Activated naive CD4-positive, alpha-beta T cell treated with anti-CD3 and anti-CD28 coated beads, Interleukin-2, amount 10 ng/mL, durations not matched to agents 7 days and 5 days (primary cell): ENCODE data around the gene ITPR3.

Experiments
- CTCF ChIA-PET: fragments of 350-600 bp; sonication (Branson Sonifier 250); formaldehyde crosslinking; loops from one replicate; lab custom pipeline; 2021; ENCODE audit warnings: antibody characterized with exemption; lab: Charles Lee
- DNase-seq: peaks from one replicate; pipeline ENCODE4 v3.0.0-alpha.2; 2020
- H3K27ac Mint-ChIP-seq: one replicate; pipeline ENCODE4 v1.8.0; 2021; ENCODE audit warnings: mild to moderate bottlenecking, moderate library complexity, mixed read lengths
- H3K27me3 Mint-ChIP-seq: one replicate; pipeline ENCODE4 v1.8.0; 2021; ENCODE audit warnings: mild to moderate bottlenecking, mixed read lengths
- H3K36me3 Mint-ChIP-seq: one replicate; pipeline ENCODE4 v1.8.0; 2021; ENCODE audit warnings: mixed read lengths
- H3K4me1 Mint-ChIP-seq: one replicate; pipeline ENCODE4 v1.8.0; 2021; ENCODE audit warnings: mixed read lengths
- H3K4me3 Mint-ChIP-seq: one replicate; pipeline ENCODE4 v1.8.0; 2021; ENCODE audit warnings: mild to moderate bottlenecking, moderate library complexity, mixed read lengths
- H3K9me3 Mint-ChIP-seq: one replicate; pipeline ENCODE4 v1.8.0; 2021; ENCODE audit warnings: mixed read lengths

The ITPR3 gene

DNA sequence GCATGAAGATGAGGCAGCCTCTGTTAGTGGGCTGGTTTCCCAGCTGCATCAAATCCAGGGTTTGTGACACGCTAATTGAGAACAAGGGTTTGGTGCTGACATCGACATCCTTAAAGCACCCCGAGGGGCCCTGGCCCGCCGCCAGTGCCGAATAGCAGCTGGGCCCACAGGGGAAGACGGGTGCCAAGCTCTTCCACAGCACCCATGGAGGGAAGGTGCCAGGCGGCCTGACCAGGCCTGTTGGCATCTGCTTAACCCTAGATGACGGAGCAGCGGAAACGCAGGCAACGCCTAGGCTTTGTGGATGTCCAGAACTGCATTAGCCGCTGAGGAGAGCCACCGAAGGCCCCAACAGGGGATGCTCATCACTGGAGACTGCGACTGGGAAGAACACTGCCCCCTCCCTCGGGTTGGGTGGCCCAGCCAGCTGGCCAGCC lies 74.3 kb downstream of the ITPR3 start:
- H3K4me1 Mint-ChIP-seq, result peaks cover 90% of the 10 kb centered on the region
- H3K4me3 Mint-ChIP-seq, result no peak overlapping the region
- peaks cover 68% of the 10 kb centered on the region for H3K36me3 Mint-ChIP-seq
- no peaks in the 10 kb centered on the region for H3K27me3 Mint-ChIP-seq
- DNase-seq, result no peak
- H3K9me3 Mint-ChIP-seq, result no peaks in the 10 kb centered on the region
- CTCF ChIA-PET, result interaction anchor here (0.9 to 3.9 kb wide), 3 partner anchors 16 to 110 kb away, joined by 3 to 16 read pairs (median 6); partner anchors contain the start of gene UQCC2
- peak overlapping the region; percentile 97 for H3K27ac Mint-ChIP-seq

GRCh38 chr6:33696076-33696475 lies 75.0 kb downstream of the ITPR3 start:
- Mint-ChIP-seq H3K27me3 (no peaks in the 10 kb centered on the region), H3K9me3 (no peaks in the 10 kb centered on the region), H3K36me3 (peaks cover 66% of the 10 kb centered on the region), H3K4me3 (peak overlapping the region; percentile 36), H3K4me1 (peaks cover 86% of the 10 kb centered on the region), H3K27ac (peak overlapping the region; percentile 95)
- CTCF ChIA-PET, result interaction anchor here (1.4 to 3.9 kb wide), 3 partner anchors 15 to 114 kb away, joined by 4 to 16 read pairs (median 6); partner anchors contain the start of gene UQCC2
- DNase-seq, result no peak

- peak; percentile 64 for DNase-seq
- CTCF ChIA-PET, result interaction anchor here (1.0 to 3.9 kb wide), 7 partner anchors 14 to 114 kb away, joined by 3 to 16 read pairs (median 4); partner anchors contain the start of gene UQCC2
- Mint-ChIP-seq H3K9me3 (no peaks in the 10 kb centered on the region), H3K4me1 (peaks cover 82% of the 10 kb centered on the region), H3K36me3 (peaks cover 62% of the 10 kb centered on the region), H3K27ac (peak overlapping the region; percentile 95), H3K27me3 (no peaks in the 10 kb centered on the region), H3K4me3 (peak overlapping the region; percentile 36)
Observed at GRCh38 chr6:33696548-33697518, 75.7 kb downstream of the ITPR3 start.

GRCh38 chr6:33697845-33698244 lies 76.7 kb downstream of the ITPR3 start:
- H3K4me3 Mint-ChIP-seq, result no peak overlapping the region
- DNase-seq, result no peak
- H3K27ac Mint-ChIP-seq, result peak overlapping the region; percentile 95
- CTCF ChIA-PET, result interaction anchor here (1.0 to 1.6 kb wide), 5 partner anchors 46 to 113 kb away, joined by 3 to 5 read pairs (median 4); no protein-coding TSS in a partner anchor
- no peaks in the 10 kb centered on the region for H3K9me3 Mint-ChIP-seq
- H3K4me1 Mint-ChIP-seq, result peaks cover 71% of the 10 kb centered on the region
- peaks cover 57% of the 10 kb centered on the region for H3K36me3 Mint-ChIP-seq
- no peaks in the 10 kb centered on the region for H3K27me3 Mint-ChIP-seq

GRCh38 chr6:33698494-33698893 lies 77.4 kb downstream of the ITPR3 start:
- Mint-ChIP-seq H3K27ac (peak overlapping the region; percentile 37), H3K36me3 (peaks cover 56% of the 10 kb centered on the region), H3K4me1 (peaks cover 65% of the 10 kb centered on the region), H3K27me3 (no peaks in the 10 kb centered on the region), H3K4me3 (no peak overlapping the region), H3K9me3 (no peaks in the 10 kb centered on the region)
- no peak for DNase-seq
- CTCF ChIA-PET, result interaction anchor here (0.6 kb wide), 1 partner anchor 102 kb away, joined by 3 read pairs; no protein-coding TSS in a partner anchor

DNA sequence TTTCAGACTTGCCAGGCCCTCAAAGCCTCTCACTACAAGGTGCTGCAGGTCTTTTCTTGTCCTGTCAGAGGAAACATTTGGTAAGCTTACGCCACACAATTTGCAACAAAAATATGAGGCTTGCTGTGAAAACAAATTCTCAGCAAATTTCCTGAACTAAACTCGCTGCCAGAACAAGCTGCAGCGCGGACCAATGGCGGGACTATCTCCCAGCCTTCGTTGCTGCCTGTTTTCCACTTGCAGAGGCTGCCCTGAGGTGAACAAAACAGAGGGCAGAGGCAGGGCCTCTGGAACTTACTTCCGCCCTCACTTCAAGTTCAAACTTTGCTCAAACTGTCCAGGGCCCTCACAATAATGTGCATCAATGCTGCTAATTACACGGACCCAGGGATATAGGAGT lies 78.0 kb downstream of the ITPR3 start:
- DNase-seq, result no peak
- H3K27me3 Mint-ChIP-seq, result no peaks in the 10 kb centered on the region
- no peaks in the 10 kb centered on the region for H3K9me3 Mint-ChIP-seq
- peak overlapping the region; percentile 62 for H3K27ac Mint-ChIP-seq
- H3K4me1 Mint-ChIP-seq, result peaks cover 59% of the 10 kb centered on the region
- H3K4me3 Mint-ChIP-seq, result no peak overlapping the region
- H3K36me3 Mint-ChIP-seq, result peaks cover 56% of the 10 kb centered on the region
- CTCF ChIA-PET, result interaction anchor here (0.6 kb wide), 1 partner anchor 109 kb away, joined by 3 read pairs; no protein-coding TSS in a partner anchor

GRCh38 chr6:33699739-33700138 lies 78.6 kb downstream of the ITPR3 start:
- no peaks in the 10 kb centered on the region for H3K27me3 Mint-ChIP-seq
- H3K4me3 Mint-ChIP-seq, result no peak overlapping the region
- H3K4me1 Mint-ChIP-seq, result peaks cover 53% of the 10 kb centered on the region
- no peaks in the 10 kb centered on the region for H3K9me3 Mint-ChIP-seq
- CTCF ChIA-PET, result interaction anchor here (0.6 to 3.6 kb wide), 12 partner anchors 9 to 309 kb away, joined by 3 to 44 read pairs (median 8); partner anchors contain the start of genes BAK1 and UQCC2
- DNase-seq, result no peak
- peak overlapping the region; percentile 62 for H3K27ac Mint-ChIP-seq
- peaks cover 54% of the 10 kb centered on the region for H3K36me3 Mint-ChIP-seq

DNA sequence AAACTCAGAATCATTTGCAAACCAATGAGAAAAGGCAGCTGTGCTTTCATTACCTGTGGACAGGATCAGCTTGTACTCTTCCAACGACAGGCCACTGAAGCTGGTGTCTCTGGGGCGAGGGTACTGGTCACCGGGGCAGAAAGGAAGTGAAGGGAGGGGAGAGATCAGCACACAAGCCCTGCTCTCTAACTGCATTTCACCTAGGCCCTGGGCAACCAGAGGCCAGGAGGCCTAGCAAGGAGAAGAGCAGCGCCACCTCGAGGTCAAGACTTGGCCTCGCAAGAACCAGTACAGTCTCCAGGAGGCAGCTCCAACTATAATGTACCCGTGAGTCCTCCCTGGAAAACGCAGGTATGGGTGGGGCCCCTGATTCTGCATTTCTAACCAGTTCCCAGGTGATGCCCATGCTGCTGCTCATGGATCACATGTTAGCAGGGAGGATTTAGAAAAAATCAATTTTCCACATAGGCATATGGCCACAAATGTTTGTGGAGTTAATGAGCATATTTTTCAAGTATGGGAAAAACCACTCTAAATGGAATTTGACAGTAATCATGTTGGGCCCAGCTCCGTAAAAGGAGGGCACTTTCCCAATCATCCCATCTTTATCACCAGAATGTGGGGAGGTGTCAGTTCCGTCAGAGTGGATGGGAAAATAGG lies 79.4 kb downstream of the ITPR3 start:
- Mint-ChIP-seq H3K36me3 (peaks cover 47% of the 10 kb centered on the region), H3K4me3 (no peak overlapping the region), H3K27me3 (no peaks in the 10 kb centered on the region), H3K9me3 (no peaks in the 10 kb centered on the region), H3K27ac (peak overlapping the region; percentile 35), H3K4me1 (peaks cover 45% of the 10 kb centered on the region)
- CTCF ChIA-PET, result interaction anchor here (0.6 to 3.6 kb wide), 19 partner anchors 8 to 310 kb away, joined by 3 to 44 read pairs (median 4); partner anchors contain the start of genes BAK1, ITPR3 and UQCC2
- peak; percentile 87 for DNase-seq

GRCh38 chr6:33702345-33702977 lies 81.3 kb downstream of the ITPR3 start:
- Mint-ChIP-seq H3K27ac (peak overlapping the region; percentile 69), H3K4me1 (peaks cover 26% of the 10 kb centered on the region), H3K36me3 (peaks cover 33% of the 10 kb centered on the region), H3K9me3 (no peaks in the 10 kb centered on the region), H3K4me3 (no peak overlapping the region), H3K27me3 (no peaks in the 10 kb centered on the region)
- peak; percentile 40 for DNase-seq
- CTCF ChIA-PET, result interaction anchor here (0.7 to 3.6 kb wide), 7 partner anchors 13 to 116 kb away, joined by 3 to 44 read pairs (median 4); no protein-coding TSS in a partner anchor

- Mint-ChIP-seq H3K27ac (peak overlapping the region; percentile 54), H3K4me3 (no peak overlapping the region), H3K27me3 (no peaks in the 10 kb centered on the region), H3K4me1 (peaks cover 34% of the 10 kb centered on the region), H3K9me3 (no peaks in the 10 kb centered on the region), H3K36me3 (peaks cover 39% of the 10 kb centered on the region)
- no peak for DNase-seq
- CTCF ChIA-PET, result no interaction called here
Observed at GRCh38 chr6:33704215-33705066, 83.3 kb downstream of the ITPR3 start.

DNA sequence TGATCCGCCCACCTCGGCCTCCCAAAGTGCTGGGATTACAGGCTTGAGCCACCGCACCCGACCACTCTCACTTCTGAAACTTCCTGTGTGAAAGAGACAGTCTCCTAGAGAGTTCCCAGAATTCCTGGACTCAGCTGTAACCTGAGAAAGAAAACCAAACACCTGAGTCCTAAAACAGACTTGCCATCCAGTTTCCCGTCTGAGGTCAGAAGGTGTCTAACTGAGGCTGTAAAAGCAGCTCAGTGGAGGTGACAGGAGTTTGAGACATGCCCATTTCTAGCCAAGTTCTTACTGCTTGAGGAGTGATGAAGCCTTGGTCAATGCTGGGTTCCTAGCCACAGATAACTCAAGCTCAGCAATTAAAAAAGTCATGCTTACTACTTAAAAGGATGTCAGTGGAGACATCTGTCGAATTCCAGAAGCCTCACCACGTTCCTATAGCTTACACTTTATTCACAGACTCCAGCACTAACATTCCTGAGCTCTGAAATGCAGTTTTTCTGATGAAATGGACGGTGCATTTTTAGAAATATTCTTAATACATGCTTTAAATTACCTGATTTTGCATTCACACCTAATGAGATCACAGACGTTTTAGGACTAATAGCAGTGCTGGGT lies 84.3 kb downstream of the ITPR3 start:
- H3K9me3 Mint-ChIP-seq, result no peaks in the 10 kb centered on the region
- CTCF ChIA-PET, result no interaction called here
- H3K36me3 Mint-ChIP-seq, result peaks cover 41% of the 10 kb centered on the region
- H3K27ac Mint-ChIP-seq, result no peak overlapping the region
- no peak overlapping the region for H3K4me3 Mint-ChIP-seq
- H3K4me1 Mint-ChIP-seq, result peaks cover 35% of the 10 kb centered on the region
- H3K27me3 Mint-ChIP-seq, result no peaks in the 10 kb centered on the region
- DNase-seq, result no peak

- CTCF ChIA-PET, result no interaction called here
- no peaks in the 10 kb centered on the region for H3K27me3 Mint-ChIP-seq
- no peaks in the 10 kb centered on the region for H3K9me3 Mint-ChIP-seq
- peaks cover 40% of the 10 kb centered on the region for H3K4me1 Mint-ChIP-seq
- H3K4me3 Mint-ChIP-seq, result no peak overlapping the region
- H3K27ac Mint-ChIP-seq, result peak overlapping the region; percentile 78
- peaks cover 41% of the 10 kb centered on the region for H3K36me3 Mint-ChIP-seq
- no peak for DNase-seq
Observed at GRCh38 chr6:33705955-33706725, 85.0 kb downstream of the ITPR3 start.
